Ishikawa (cell line): ENCODE measurements around the gene CCDC137.
A peak's percentile ranks its signal among the peaks of the same experiment; 100 is the strongest.

ENCODE experiments used
- CEBPB ChIP-seq: IDR thresholded peaks from 2 replicates; pipeline ENCODE4 v1.6.1; 2012
- CREB1 ChIP-seq: IDR thresholded peaks from 2 replicates; pipeline ENCODE4 v1.6.1; 2012; ENCODE audit warnings: low read depth
- EGR1 ChIP-seq: IDR thresholded peaks from 2 replicates; pipeline ENCODE4 v1.6.1; 2012
- EP300 ChIP-seq: IDR thresholded peaks from 2 replicates; pipeline ENCODE4 v1.6.1; 2012; ENCODE audit warnings: borderline replicate concordance
- FOXM1 ChIP-seq: IDR thresholded peaks from 2 replicates; pipeline ENCODE4 v1.6.1; 2012; ENCODE audit warnings: low read depth, borderline replicate concordance
- MAX ChIP-seq: IDR thresholded peaks from 2 replicates; pipeline ENCODE4 v1.6.1; 2012
- NFIC ChIP-seq: IDR thresholded peaks from 2 replicates; pipeline ENCODE4 v1.6.1; 2012
- RAD21 ChIP-seq: IDR thresholded peaks from 2 replicates; pipeline ENCODE4 v1.6.1; 2012; ENCODE audit warnings: low read depth
- REST ChIP-seq: IDR thresholded peaks from 2 replicates; pipeline ENCODE4 v1.6.1; 2012; ENCODE audit warnings: low read depth, mild to moderate bottlenecking
- TAF1 ChIP-seq: IDR thresholded peaks from 2 replicates; pipeline ENCODE4 v1.6.1; 2012; ENCODE audit warnings: low read depth, mild to moderate bottlenecking
- TCF12 ChIP-seq: IDR thresholded peaks from 2 replicates; pipeline ENCODE4 v1.6.1; 2012; ENCODE audit warnings: low read depth
- TEAD4 ChIP-seq: IDR thresholded peaks from 2 replicates; pipeline ENCODE4 v1.6.1; 2012
- USF1 ChIP-seq: IDR thresholded peaks from 2 replicates; pipeline ENCODE4 v1.6.1; 2012
- YY1 ChIP-seq: IDR thresholded peaks from 2 replicates; pipeline ENCODE4 v1.6.1; 2012; ENCODE audit warnings: low read depth
- ZBTB7A ChIP-seq: IDR thresholded peaks from 2 replicates; pipeline ENCODE4 v1.6.1; 2012; ENCODE audit warnings: low read depth

The CCDC137 gene

GRCh38 chr17:81690549-81690948, 24.0 kb downstream of the CCDC137 start:
- TF ChIP-seq TAF1, result no peak
- TF ChIP-seq FOXM1, result no peak
- no peak for TF ChIP-seq MAX
- TF ChIP-seq TCF12, result no peak
- no peak for TF ChIP-seq YY1
- no peak for TF ChIP-seq EP300
- TF ChIP-seq ZBTB7A, result no peak
- no peak for TF ChIP-seq NFIC
- TF ChIP-seq EGR1, result no peak
- TF ChIP-seq RAD21, result no peak
- no peak for TF ChIP-seq CEBPB
- no peak for TF ChIP-seq USF1
- no peak for TF ChIP-seq REST
- TF ChIP-seq CREB1, result no peak
- no peak for TF ChIP-seq TEAD4

- no peak for TF ChIP-seq YY1
These were observed 24.7 kb downstream of the CCDC137 start for GRCh38 chr17:81691196-81691595.

- no peak for TF ChIP-seq CEBPB
- no peak for TF ChIP-seq EGR1
- no peak for TF ChIP-seq TCF12
- no peak for TF ChIP-seq MAX
- TF ChIP-seq TEAD4, result no peak
- TF ChIP-seq FOXM1, result no peak
- TF ChIP-seq ZBTB7A, result no peak
- no peak for TF ChIP-seq USF1
- no peak for TF ChIP-seq EP300
- no peak for TF ChIP-seq REST
- no peak for TF ChIP-seq CREB1
- TF ChIP-seq NFIC, result no peak
- TF ChIP-seq TAF1, result no peak
These were observed 25.1 kb downstream of the CCDC137 start for GRCh38 chr17:81691608-81692007.

GRCh38 chr17:81693509-81694210, 27.1 kb downstream of the CCDC137 start:
- TF ChIP-seq ZBTB7A (no peak), RAD21 (peak; percentile 25; the same call in 1 of the 2 replicates)

- TF ChIP-seq YY1 (no peak), USF1 (no peak), NFIC (no peak), TCF12 (no peak), CEBPB (no peak), EGR1 (no peak), RAD21 (no peak), EP300 (no peak), MAX (no peak), TAF1 (no peak), TEAD4 (no peak), REST (no peak), FOXM1 (no peak), ZBTB7A (no peak), CREB1 (no peak)
These were observed 28.3 kb downstream of the CCDC137 start for GRCh38 chr17:81694810-81695209.
